Measurements from ENCODE around the gene LGR4. TPM values are rescaled to one million over a fixed set of nuclear protein-coding genes. Genes with fewer than 3 reads are reported as not detected.

Gene LGR4
- total and polyA plus RNA-seq, 9 of the 15 experiments (the other 6 are each of a cell fraction or from before 2014, with no cell fraction given), result 0.94 to 10.1 (median 5.8) TPM

GRCh38 chr11:27395556-27396258 is 76.9 kb downstream of the LGR4 start:
- Histone ChIP-seq H2AFZ (ENCODE audit: low read depth, low read length) (no peak overlapping the region), H3K27ac (ENCODE audit: extremely low read depth, low read depth, low read length) (no peak overlapping the region), H3K36me3 (ENCODE audit: control insufficient read depth, insufficient read depth, low read length) (no peaks in the 10 kb centered on the region), H4K20me1 (replicated peaks; ENCODE audit: control insufficient read depth, insufficient read depth, low read length) (no peaks in the 10 kb centered on the region), H3K9ac (ENCODE audit: insufficient read depth in 1 of 2, low read depth in 2 of 2, low read length in 2 of 2) (no peak overlapping the region), H3K79me2 (ENCODE audit: control insufficient read depth, insufficient read depth, low read length) (no peaks in the 10 kb centered on the region), H3K9me3 (replicated peaks; ENCODE audit: control insufficient read depth, insufficient read depth, low read depth, low read length) (no peaks in the 10 kb centered on the region), H3K4me3 (no peak overlapping the region), H3K4me1 (replicated peaks in 1 of 2; ENCODE audit: control insufficient read depth in 2 of 2, insufficient read depth in 2 of 2, low read length in 2 of 2) (peaks cover 8 to 50% of the 10 kb centered on the region in 2 experiments; a peak in 3 of 5 replicates), H3K4me2 (ENCODE audit: insufficient read depth, low read length) (no peak overlapping the region), H3K9me1 (ENCODE audit: control insufficient read depth, insufficient read depth, low read length) (no peaks in the 10 kb centered on the region), H3K27me3 (ENCODE audit: control insufficient read depth in 2 of 2, insufficient read depth in 2 of 2, low read length in 2 of 2) (no peaks in the 10 kb centered on the region)
- FAIRE-seq (no peak), DNase-seq (ENCODE audit: extremely low read depth in 1 of 4, low spot score in 3 of 4) (no peak), ATAC-seq (no peak)
- POLR2A ChIA-PET, result interaction anchor here (1.2 to 2.2 kb wide), 5 partner anchors 9 to 20 kb away, joined by 3 to 9 read pairs (median 7); no protein-coding TSS in a partner anchor
- intact Hi-C loops (cut with micrococcal nuclease) (no loop called here), in situ Hi-C loops (cut with MboI) (no loop called here)
- CTCF ChIA-PET (ENCODE audit: low intra/inter-chr PET ratio), result interaction anchor here (0.7 kb wide), 1 partner anchor 110 kb away, joined by 7 read pairs; no protein-coding TSS in a partner anchor
- 53% methylated on average over 7 of the region's 7 CpGs for WGBS (ENCODE audit: insufficient coverage, low coverage, missing lambda C conversion rate)
- BruUV-seq (replicated peaks), result no TSS peak
- TF ChIP-seq CBFA2T3 (IDR thresholded peaks at IDR 0.05) (peak; percentile 36), BHLHE40 (IDR thresholded peaks at IDR 0.05; ENCODE audit: low read length) (no peak), FOXM1 (IDR thresholded peaks at IDR 0.05; ENCODE audit: low read depth) (0 out of 2 replicates have a peak, but pooled peaks have one; percentile 12), FOXM1 (CRISPR knock-in tag; IDR thresholded peaks at IDR 0.05; ENCODE audit: low read depth) (no peak)
- TF ChIP-seq, protein P1, sequence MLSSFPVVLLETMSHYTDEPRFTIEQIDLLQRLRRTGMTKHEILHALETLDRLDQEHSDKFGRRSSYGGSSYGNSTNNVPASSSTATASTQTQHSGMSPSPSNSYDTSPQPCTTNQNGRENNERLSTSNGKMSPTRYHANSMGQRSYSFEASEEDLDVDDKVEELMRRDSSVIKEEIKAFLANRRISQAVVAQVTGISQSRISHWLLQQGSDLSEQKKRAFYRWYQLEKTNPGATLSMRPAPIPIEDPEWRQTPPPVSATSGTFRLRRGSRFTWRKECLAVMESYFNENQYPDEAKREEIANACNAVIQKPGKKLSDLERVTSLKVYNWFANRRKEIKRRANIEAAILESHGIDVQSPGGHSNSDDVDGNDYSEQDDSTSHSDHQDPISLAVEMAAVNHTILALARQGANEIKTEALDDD (IDR thresholded peaks at IDR 0.05), result peak; percentile 27
